Measurements from ENCODE around the gene HOATZ. TPM values are rescaled to one million over a fixed set of nuclear protein-coding genes. Genes with fewer than 3 reads are reported as not detected.

Gene HOATZ
- total RNA-seq, 4 donors from 2014 or later = not detected

DNA sequence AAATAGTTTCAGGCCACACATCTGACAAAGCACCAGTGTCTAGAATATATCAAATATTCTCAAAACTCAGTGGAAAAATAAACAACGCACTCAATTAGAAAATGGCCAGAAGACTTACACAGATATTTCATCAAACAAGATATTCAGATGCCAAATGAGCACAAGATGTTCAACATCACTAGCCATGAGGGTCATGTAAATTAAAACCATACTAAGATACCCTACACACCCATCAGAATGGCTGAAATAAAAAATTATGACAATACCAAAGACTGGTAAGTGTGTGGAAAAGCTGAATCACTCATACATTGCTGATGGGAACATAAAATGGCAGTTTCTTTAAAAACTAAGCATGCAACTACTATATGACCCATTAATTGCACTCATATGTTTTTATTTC is 24.1 kb upstream of the HOATZ start:
- WGBS, 2 donors (ENCODE audit: low coverage in 1 of 2) = 71 to 89% methylated on average over 1 of the region's 1 CpG
- no peak overlapping the region for H3K27ac ChIP-seq
- no peaks in the 10 kb centered on the region for H3K36me3 ChIP-seq
- peaks cover 0 to 17% (median 0%) of the 10 kb centered on the region in 3 donors for H3K9me3 ChIP-seq
- no peak overlapping the region for H3K4me3 ChIP-seq
- no peak for ATAC-seq
- H3K4me1 ChIP-seq = no peaks in the 10 kb centered on the region
- TF ChIP-seq POLR2AphosphoS5 (IDR thresholded peaks at IDR 0.05) = no peak
- TF ChIP-seq CTCF (IDR thresholded peaks at IDR 0.05) = no peak
- TF ChIP-seq EP300 (IDR thresholded peaks at IDR 0.05) = no peak
- no peak for TF ChIP-seq POLR2A (IDR thresholded peaks at IDR 0.05)
- peaks cover 10% of the 10 kb centered on the region for H3K27me3 ChIP-seq

GRCh38 chr11:111494040-111494439 is 20.5 kb upstream of the HOATZ start:
- TF ChIP-seq POLR2A (IDR thresholded peaks at IDR 0.05) (no peak), EP300 (IDR thresholded peaks at IDR 0.05) (no peak), CTCF (IDR thresholded peaks at IDR 0.05) (no peak), POLR2AphosphoS5 (IDR thresholded peaks at IDR 0.05) (no peak)
- 55% methylated on average over 1 of the region's 1 CpG; no CpG with 5 or more reads in 1 of the 2 donors for WGBS, 2 donors (ENCODE audit: low coverage in 1 of 2)

GRCh38 chr11:111499483-111499882 is 15.1 kb upstream of the HOATZ start:
- Histone ChIP-seq H3K27ac (no peak overlapping the region), H3K4me3 (no peak overlapping the region), H3K4me1 (no peaks in the 10 kb centered on the region), H3K27me3 (no peaks in the 10 kb centered on the region), H3K9me3 (no peaks in the 10 kb centered on the region), H3K36me3 (no peaks in the 10 kb centered on the region)
- no peak for ATAC-seq
- 73 to 79% methylated on average over 2 to 5 of the region's 5 CpGs for WGBS, 2 donors (ENCODE audit: low coverage in 1 of 2)
- TF ChIP-seq POLR2A (IDR thresholded peaks at IDR 0.05) (no peak), EP300 (IDR thresholded peaks at IDR 0.05) (no peak), POLR2AphosphoS5 (IDR thresholded peaks at IDR 0.05) (no peak), CTCF (IDR thresholded peaks at IDR 0.05) (no peak)

More at GRCh38 chr11:111494040-111494439, 20.5 kb upstream of the HOATZ start:
- Histone ChIP-seq H3K9me3 (peaks cover 0 to 3% (median 0%) of the 10 kb centered on the region in 3 donors), H3K27me3 (peaks cover 3% of the 10 kb centered on the region), H3K4me3 (no peak overlapping the region), H3K27ac (no peak overlapping the region), H3K36me3 (no peaks in the 10 kb centered on the region), H3K4me1 (no peaks in the 10 kb centered on the region)
- no peak for ATAC-seq

GRCh38 chr11:111500481-111500880 is 14.1 kb upstream of the HOATZ start:
- Histone ChIP-seq H3K4me1 (no peaks in the 10 kb centered on the region), H3K4me3 (no peak overlapping the region), H3K27me3 (no peaks in the 10 kb centered on the region), H3K9me3 (no peaks in the 10 kb centered on the region), H3K36me3 (no peaks in the 10 kb centered on the region), H3K27ac (no peak overlapping the region)
- no peak for TF ChIP-seq POLR2A (IDR thresholded peaks at IDR 0.05)
- no peak for TF ChIP-seq CTCF (IDR thresholded peaks at IDR 0.05)
- no peak for TF ChIP-seq EP300 (IDR thresholded peaks at IDR 0.05)
- TF ChIP-seq POLR2AphosphoS5 (IDR thresholded peaks at IDR 0.05) = no peak
- ATAC-seq = no peak
- 69 to 70% methylated on average over 1 of the region's 1 CpG for WGBS, 2 donors (ENCODE audit: low coverage in 1 of 2)

DNA sequence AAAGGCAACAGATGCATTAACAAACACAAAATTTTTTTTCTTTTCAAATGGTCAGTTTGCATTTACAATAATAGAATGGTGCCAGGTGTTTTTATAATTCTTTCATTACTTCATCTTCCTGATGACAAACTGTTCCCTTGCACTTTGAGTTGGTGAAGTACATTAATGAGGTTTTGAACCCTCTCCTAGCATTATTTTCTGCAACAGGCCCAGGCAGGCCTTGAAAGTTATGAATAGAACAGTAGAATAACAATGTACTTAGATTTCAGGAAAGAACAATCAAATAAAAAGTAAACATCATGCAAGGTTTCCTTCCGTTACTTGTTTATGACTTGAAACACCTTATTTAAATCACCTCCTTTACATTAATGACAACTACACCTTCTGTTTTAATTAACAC is 12.0 kb upstream of the HOATZ start:
- 70 to 74% methylated on average over 1 of the region's 1 CpG for WGBS, 2 donors (ENCODE audit: low coverage in 1 of 2)
- H3K9me3 ChIP-seq = no peaks in the 10 kb centered on the region
- H3K27ac ChIP-seq = no peak overlapping the region
- TF ChIP-seq POLR2AphosphoS5 (IDR thresholded peaks at IDR 0.05) (no peak), EP300 (IDR thresholded peaks at IDR 0.05) (no peak), POLR2A (IDR thresholded peaks at IDR 0.05) (no peak), CTCF (IDR thresholded peaks at IDR 0.05) (no peak)
- no peaks in the 10 kb centered on the region for H3K36me3 ChIP-seq
- H3K27me3 ChIP-seq = no peaks in the 10 kb centered on the region
- no peaks in the 10 kb centered on the region for H3K4me1 ChIP-seq
- no peak overlapping the region for H3K4me3 ChIP-seq
- no peak for ATAC-seq

Data from gastroesophageal sphincter (tissue), 4 donors.